ENCODE results near the gene MAST4.

DNA sequence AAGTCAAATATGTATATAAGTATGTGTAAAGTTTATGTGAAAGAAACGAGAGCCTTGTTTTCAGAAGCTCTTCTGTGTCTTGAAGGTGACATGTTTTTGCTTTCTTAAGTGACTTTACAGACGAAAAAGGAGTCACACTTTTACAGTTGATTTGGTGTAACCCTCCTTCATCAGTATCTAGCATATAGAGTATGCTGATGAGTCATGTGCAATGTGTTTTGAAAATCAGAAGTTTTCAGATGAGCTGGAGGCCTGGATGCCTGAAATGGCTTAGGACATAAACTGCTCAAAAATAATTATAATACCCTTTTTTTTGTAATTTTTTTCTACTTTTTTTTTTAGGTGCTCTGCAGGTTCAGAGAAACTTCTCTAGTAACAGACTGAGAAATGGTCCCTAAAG is 390.9 kb downstream of the MAST4 start:
- TF ChIP-seq CTCF (IDR thresholded peaks at IDR 0.05; ENCODE audit: low read depth, low read length, missing input control): no peak
- TF ChIP-seq ZBTB33 (IDR thresholded peaks at IDR 0.05): no peak
- no peak for TF ChIP-seq JUND (IDR thresholded peaks at IDR 0.05)
- TF ChIP-seq, protein P1, sequence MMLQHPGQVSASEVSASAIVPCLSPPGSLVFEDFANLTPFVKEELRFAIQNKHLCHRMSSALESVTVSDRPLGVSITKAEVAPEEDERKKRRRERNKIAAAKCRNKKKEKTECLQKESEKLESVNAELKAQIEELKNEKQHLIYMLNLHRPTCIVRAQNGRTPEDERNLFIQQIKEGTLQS (IDR thresholded peaks at IDR 0.05): no peak
- no peak for TF ChIP-seq NR2F2 (IDR thresholded peaks at IDR 0.05)
- TF ChIP-seq YY1 (IDR thresholded peaks at IDR 0.05): no peak
- no peak for TF ChIP-seq EGR1 (IDR thresholded peaks at IDR 0.05; ENCODE audit: low read depth in 2 of 2)
- TF ChIP-seq, protein P2, sequence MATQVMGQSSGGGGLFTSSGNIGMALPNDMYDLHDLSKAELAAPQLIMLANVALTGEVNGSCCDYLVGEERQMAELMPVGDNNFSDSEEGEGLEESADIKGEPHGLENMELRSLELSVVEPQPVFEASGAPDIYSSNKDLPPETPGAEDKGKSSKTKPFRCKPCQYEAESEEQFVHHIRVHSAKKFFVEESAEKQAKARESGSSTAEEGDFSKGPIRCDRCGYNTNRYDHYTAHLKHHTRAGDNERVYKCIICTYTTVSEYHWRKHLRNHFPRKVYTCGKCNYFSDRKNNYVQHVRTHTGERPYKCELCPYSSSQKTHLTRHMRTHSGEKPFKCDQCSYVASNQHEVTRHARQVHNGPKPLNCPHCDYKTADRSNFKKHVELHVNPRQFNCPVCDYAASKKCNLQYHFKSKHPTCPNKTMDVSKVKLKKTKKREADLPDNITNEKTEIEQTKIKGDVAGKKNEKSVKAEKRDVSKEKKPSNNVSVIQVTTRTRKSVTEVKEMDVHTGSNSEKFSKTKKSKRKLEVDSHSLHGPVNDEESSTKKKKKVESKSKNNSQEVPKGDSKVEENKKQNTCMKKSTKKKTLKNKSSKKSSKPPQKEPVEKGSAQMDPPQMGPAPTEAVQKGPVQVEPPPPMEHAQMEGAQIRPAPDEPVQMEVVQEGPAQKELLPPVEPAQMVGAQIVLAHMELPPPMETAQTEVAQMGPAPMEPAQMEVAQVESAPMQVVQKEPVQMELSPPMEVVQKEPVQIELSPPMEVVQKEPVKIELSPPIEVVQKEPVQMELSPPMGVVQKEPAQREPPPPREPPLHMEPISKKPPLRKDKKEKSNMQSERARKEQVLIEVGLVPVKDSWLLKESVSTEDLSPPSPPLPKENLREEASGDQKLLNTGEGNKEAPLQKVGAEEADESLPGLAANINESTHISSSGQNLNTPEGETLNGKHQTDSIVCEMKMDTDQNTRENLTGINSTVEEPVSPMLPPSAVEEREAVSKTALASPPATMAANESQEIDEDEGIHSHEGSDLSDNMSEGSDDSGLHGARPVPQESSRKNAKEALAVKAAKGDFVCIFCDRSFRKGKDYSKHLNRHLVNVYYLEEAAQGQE (IDR thresholded peaks at IDR 0.05): no peak
- TF ChIP-seq TAF1 (conservative IDR thresholded peaks at IDR 0.05): no peak
- TF ChIP-seq RAD21 (IDR thresholded peaks at IDR 0.05): no peak
- TF ChIP-seq HNF4A (conservative IDR thresholded peaks at IDR 0.05): no peak
- no peak for TF ChIP-seq SP1 (IDR thresholded peaks at IDR 0.05)
- no peak for TF ChIP-seq GABPA (IDR thresholded peaks at IDR 0.05 in 1 of 2, conservative IDR thresholded peaks at IDR 0.05 in 1 of 2)
- no peak for TF ChIP-seq MAX (IDR thresholded peaks at IDR 0.05)

Measured in liver (tissue), 3 donors.